ENCODE results near the gene GALNT2. TPM values are rescaled to one million over a fixed set of nuclear protein-coding genes. Genes with fewer than 3 reads are reported as not detected.

GALNT2 gene
- total and polyA plus RNA-seq, 2 of the 4 experiments (the other 2 are of a cell fraction), result 50.4 to 189 TPM

DNA sequence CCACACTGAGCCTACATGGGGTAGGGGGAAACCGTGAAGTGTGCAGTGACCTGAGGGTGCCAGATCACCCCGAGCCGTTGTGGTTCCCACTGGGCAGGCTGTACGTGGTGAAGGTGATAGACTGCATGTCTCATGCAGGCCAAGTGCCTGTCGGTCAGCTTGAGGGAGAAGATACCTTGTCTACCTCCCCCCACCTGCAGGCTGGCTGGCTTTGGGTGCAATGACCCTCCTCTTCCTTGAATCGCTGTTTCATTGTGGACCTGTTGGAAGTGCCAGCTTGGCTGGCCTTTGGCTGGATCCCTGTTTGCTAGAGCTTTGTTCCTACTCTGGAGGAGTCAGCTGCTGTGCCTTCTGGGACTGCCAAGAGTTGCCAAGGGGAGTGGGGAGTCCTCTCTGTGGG, 92.5 kb downstream of the GALNT2 start:
- TF ChIP-seq NFE2L2 (IDR thresholded peaks at IDR 0.05; ENCODE audit: low read depth, low read length) (no peak), RAD21 (IDR thresholded peaks at IDR 0.05; ENCODE audit: low read length) (no peak), BHLHE40 (IDR thresholded peaks at IDR 0.05; ENCODE audit: low read depth, low read length) (no peak), CHD1 (IDR thresholded peaks at IDR 0.05; ENCODE audit: low read depth, low read length) (no peak), MXI1 (IDR thresholded peaks at IDR 0.05; ENCODE audit: borderline replicate concordance, low read depth, low read length) (no peak), RFX5 (IDR thresholded peaks at IDR 0.05; ENCODE audit: low read depth, low read length) (no peak), CEBPB (IDR thresholded peaks at IDR 0.05; ENCODE audit: low read depth, low read length) (no peak), FOS (IDR thresholded peaks at IDR 0.05; ENCODE audit: low read depth, low read length) (no peak), RCOR1 (IDR thresholded peaks at IDR 0.05; ENCODE audit: insufficient replicate concordance, low read length) (no peak), MAFK (IDR thresholded peaks at IDR 0.05; ENCODE audit: low read depth, low read length) (no peak), SMC3 (IDR thresholded peaks at IDR 0.05; ENCODE audit: low read depth, low read length) (no peak)
- TF ChIP-seq, protein P1, sequence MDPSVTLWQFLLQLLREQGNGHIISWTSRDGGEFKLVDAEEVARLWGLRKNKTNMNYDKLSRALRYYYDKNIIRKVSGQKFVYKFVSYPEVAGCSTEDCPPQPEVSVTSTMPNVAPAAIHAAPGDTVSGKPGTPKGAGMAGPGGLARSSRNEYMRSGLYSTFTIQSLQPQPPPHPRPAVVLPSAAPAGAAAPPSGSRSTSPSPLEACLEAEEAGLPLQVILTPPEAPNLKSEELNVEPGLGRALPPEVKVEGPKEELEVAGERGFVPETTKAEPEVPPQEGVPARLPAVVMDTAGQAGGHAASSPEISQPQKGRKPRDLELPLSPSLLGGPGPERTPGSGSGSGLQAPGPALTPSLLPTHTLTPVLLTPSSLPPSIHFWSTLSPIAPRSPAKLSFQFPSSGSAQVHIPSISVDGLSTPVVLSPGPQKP (IDR thresholded peaks at IDR 0.05; ENCODE audit: borderline replicate concordance, low read depth, low read length), result no peak
- TF ChIP-seq, protein P2, sequence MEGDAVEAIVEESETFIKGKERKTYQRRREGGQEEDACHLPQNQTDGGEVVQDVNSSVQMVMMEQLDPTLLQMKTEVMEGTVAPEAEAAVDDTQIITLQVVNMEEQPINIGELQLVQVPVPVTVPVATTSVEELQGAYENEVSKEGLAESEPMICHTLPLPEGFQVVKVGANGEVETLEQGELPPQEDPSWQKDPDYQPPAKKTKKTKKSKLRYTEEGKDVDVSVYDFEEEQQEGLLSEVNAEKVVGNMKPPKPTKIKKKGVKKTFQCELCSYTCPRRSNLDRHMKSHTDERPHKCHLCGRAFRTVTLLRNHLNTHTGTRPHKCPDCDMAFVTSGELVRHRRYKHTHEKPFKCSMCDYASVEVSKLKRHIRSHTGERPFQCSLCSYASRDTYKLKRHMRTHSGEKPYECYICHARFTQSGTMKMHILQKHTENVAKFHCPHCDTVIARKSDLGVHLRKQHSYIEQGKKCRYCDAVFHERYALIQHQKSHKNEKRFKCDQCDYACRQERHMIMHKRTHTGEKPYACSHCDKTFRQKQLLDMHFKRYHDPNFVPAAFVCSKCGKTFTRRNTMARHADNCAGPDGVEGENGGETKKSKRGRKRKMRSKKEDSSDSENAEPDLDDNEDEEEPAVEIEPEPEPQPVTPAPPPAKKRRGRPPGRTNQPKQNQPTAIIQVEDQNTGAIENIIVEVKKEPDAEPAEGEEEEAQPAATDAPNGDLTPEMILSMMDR (conservative IDR thresholded peaks at IDR 0.05; ENCODE audit: low read depth, low read length), result no peak
- TF ChIP-seq, protein P3, sequence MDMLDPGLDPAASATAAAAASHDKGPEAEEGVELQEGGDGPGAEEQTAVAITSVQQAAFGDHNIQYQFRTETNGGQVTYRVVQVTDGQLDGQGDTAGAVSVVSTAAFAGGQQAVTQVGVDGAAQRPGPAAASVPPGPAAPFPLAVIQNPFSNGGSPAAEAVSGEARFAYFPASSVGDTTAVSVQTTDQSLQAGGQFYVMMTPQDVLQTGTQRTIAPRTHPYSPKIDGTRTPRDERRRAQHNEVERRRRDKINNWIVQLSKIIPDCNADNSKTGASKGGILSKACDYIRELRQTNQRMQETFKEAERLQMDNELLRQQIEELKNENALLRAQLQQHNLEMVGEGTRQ (IDR thresholded peaks at IDR 0.05; ENCODE audit: low read depth, low read length), result no peak
- H3K9ac ChIP-seq (ENCODE audit: low read depth, low read length), result no peak overlapping the region
- H3K9me1 ChIP-seq (ENCODE audit: insufficient read depth, low read length), result peaks cover 14% of the 10 kb centered on the region
- no peak overlapping the region for H4K8ac ChIP-seq (ENCODE audit: low read depth in 2 of 2, low read length in 2 of 2)
- no peak overlapping the region; the same call in 1 of the 2 replicates for H2AK5ac ChIP-seq (ENCODE audit: low read depth, low read length)
- H2AFZ ChIP-seq (replicated peaks; ENCODE audit: low read length, poor library complexity), result no peak overlapping the region
- peaks cover 55 to 84% of the 10 kb centered on the region in 2 experiments for H3K79me1 ChIP-seq (ENCODE audit: low read depth in 1 of 2, low read length in 2 of 2)
- H3K27ac ChIP-seq (ENCODE audit: insufficient read depth, low read length), result no peak overlapping the region
- no TSS peak for BruUV-seq (replicated peaks)
- H2BK120ac ChIP-seq (ENCODE audit: low read depth, low read length), result no peak overlapping the region
- H3K4me2 ChIP-seq (ENCODE audit: low read depth, low read length), result no peak overlapping the region
- H3K36me3 ChIP-seq (ENCODE audit: control insufficient read depth, insufficient read depth, low read length), result no peaks in the 10 kb centered on the region
- H3K56ac ChIP-seq (ENCODE audit: extremely low read depth, insufficient read depth, low read length), result no peak overlapping the region
- no peak overlapping the region for H3K4ac ChIP-seq (ENCODE audit: low read depth, low read length)
- H3K9me3 ChIP-seq (ENCODE audit: control insufficient read depth, insufficient read depth, low read length), result no peaks in the 10 kb centered on the region
- H3K4me3 ChIP-seq (ENCODE audit: insufficient read depth, low read depth, low read length), result no peak overlapping the region
- no peak overlapping the region for H2BK15ac ChIP-seq (ENCODE audit: low read depth, low read length)
- no CpG with 5 or more reads among the region's 6 CpGs for WGBS, 2 experiments (ENCODE audit: extremely low coverage in 2 of 2, insufficient read length in 1 of 2)
- ChIA-PET POLR2A (ENCODE audit: unreplicated experiment) (no interaction called here), CTCF (no interaction called here)
- in situ Hi-C loops (cut with MboI; ENCODE audit: low sequenced_read_pairs) (no loop called here), dilution Hi-C loops (cut with HindIII; ENCODE audit: low sequenced_read_pairs, unreplicated experiment) (no loop called here), intact Hi-C loops (cut with micrococcal nuclease) (no loop called here)
- H3K18ac ChIP-seq (ENCODE audit: low read depth, low read length), result no peak overlapping the region
- peaks cover 76% of the 10 kb centered on the region for H4K20me1 ChIP-seq (ENCODE audit: insufficient read depth, low read length)
- H2AK9ac ChIP-seq (replicated peaks; ENCODE audit: low read depth, low read length, poor library complexity), result no peak overlapping the region
- H2BK20ac ChIP-seq (ENCODE audit: low read depth, low read length), result no peak overlapping the region
- no peak overlapping the region for H4K91ac ChIP-seq (ENCODE audit: insufficient read depth, low read depth, low read length)
- no peak overlapping the region for H4K5ac ChIP-seq (ENCODE audit: low read depth, low read length)
- ATAC-seq (ENCODE audit: low read depth), result no peak
- peaks cover 13% of the 10 kb centered on the region for H3K4me1 ChIP-seq (ENCODE audit: control insufficient read depth, insufficient read depth, low read length)
- no peak overlapping the region for H2BK5ac ChIP-seq (ENCODE audit: low read depth, low read length, poor library complexity, severe bottlenecking)
- no peaks in the 10 kb centered on the region for H3K27me3 ChIP-seq (ENCODE audit: control insufficient read depth, insufficient read depth, low read length)
- no peak overlapping the region for H3K23ac ChIP-seq (ENCODE audit: low read depth, low read length)
- no peak for DNase-seq
- H3K14ac ChIP-seq (replicated peaks; ENCODE audit: low read depth, low read length), result no peak overlapping the region

All from IMR-90 (cell line).